SK-N-MC (cell line): Measurements from ENCODE around the gene FRMD4A.
"Not testable (repeated sequence)": the region's sequence is repeated elsewhere in the genome, so short reads cannot be mapped to it uniquely, and the experiment has no call there.

Experiments
- DNase-seq: peaks from one replicate; pipeline ENCODE4 v3.0.0-alpha.2; 2011; ENCODE audit warnings: low read depth, low spot score
- H3K27ac ChIP-seq: fragments of 200-600 bp; sonication (generic); 2 replicates; pipeline ENCODE4 v1.5.1; 2016; ENCODE audit warnings: mixed run types
- H3K36me3 ChIP-seq: fragments of 200-600 bp; sonication (generic); 2 replicates; pipeline ENCODE4 v1.6.1; 2017; ENCODE audit warnings: antibody characterized with exemption, low read length, mixed read lengths; ENCODE audit not compliant: insufficient read depth
- H3K4me3 ChIP-seq: fragments of 200-600 bp; sonication (generic); 2 replicates; pipeline ENCODE4 v1.5.1; 2016
- H3K9ac ChIP-seq: fragments of 200-600 bp; sonication (generic); 2 replicates; pipeline ENCODE4 v1.8.0; 2017; ENCODE audit warnings: mixed run types, mixed read lengths; ENCODE audit not compliant: insufficient read length
- H3K9me3 ChIP-seq: fragments of 200-600 bp; sonication (generic); 2 replicates; pipeline ENCODE4 v1.6.1; 2017; ENCODE audit warnings: low read depth, mild to moderate bottlenecking, antibody characterized with exemption, low read length, moderate library complexity, mixed read lengths
- EZH2 ChIP-seq: fragments of 200-600 bp; sonication (generic); IDR thresholded peaks from one replicate; pipeline ENCODE4 v1.6.1; 2017; ENCODE audit warnings: antibody characterized with exemption
- FOXP2 ChIP-seq: optimal IDR thresholded peaks from 2 replicates; pipeline ENCODE3; 2011; ENCODE audit warnings: mild to moderate bottlenecking, moderate library complexity; ENCODE audit not compliant: insufficient read depth; ENCODE audit errors: extremely low read length, control extremely low read depth
- POLR2AphosphoS5 ChIP-seq: IDR thresholded peaks from 2 replicates; pipeline ENCODE4 v1.6.1; 2012; ENCODE audit warnings: mild to moderate bottlenecking, low read depth, low read length, borderline replicate concordance

The FRMD4A gene

GRCh38 chr10:14048930-14049613 lies 281.7 kb downstream of the FRMD4A start:
- TF ChIP-seq POLR2AphosphoS5 (no peak), EZH2 (no peak), FOXP2 (no peak)
- DNase-seq: no peak
- Histone ChIP-seq H3K4me3 (no peak overlapping the region), H3K36me3 (no peaks in the 10 kb centered on the region), H3K27ac (no peak overlapping the region), H3K9me3 (no peaks in the 10 kb centered on the region), H3K9ac (no peak overlapping the region)

GRCh38 chr10:14047431-14047830 lies 283.3 kb downstream of the FRMD4A start:
- no peak for TF ChIP-seq FOXP2
- TF ChIP-seq EZH2: no peak
- no peak for TF ChIP-seq POLR2AphosphoS5
- DNase-seq: no peak
- H3K9me3 ChIP-seq: no peaks in the 10 kb centered on the region
- H3K27ac ChIP-seq: no peak overlapping the region
- H3K36me3 ChIP-seq: no peaks in the 10 kb centered on the region
- no peak overlapping the region for H3K4me3 ChIP-seq
- H3K9ac ChIP-seq: no peak overlapping the region

GRCh38 chr10:14042051-14042450 lies 288.7 kb downstream of the FRMD4A start:
- H3K36me3 ChIP-seq, H3K27ac ChIP-seq, H3K9me3 ChIP-seq, DNase-seq, H3K9ac ChIP-seq, H3K4me3 ChIP-seq: not testable (repeated sequence)

- no peaks in the 10 kb centered on the region for H3K9me3 ChIP-seq
- no peak overlapping the region for H3K4me3 ChIP-seq
- no peak for TF ChIP-seq FOXP2
- TF ChIP-seq POLR2AphosphoS5: no peak
- TF ChIP-seq EZH2: no peak
- DNase-seq: no peak
- no peaks in the 10 kb centered on the region for H3K36me3 ChIP-seq
- H3K27ac ChIP-seq: no peak overlapping the region
- no peak overlapping the region for H3K9ac ChIP-seq
Observed at GRCh38 chr10:14040787-14041631, 289.7 kb downstream of the FRMD4A start.

GRCh38 chr10:14039968-14040668 lies 290.6 kb downstream of the FRMD4A start:
- no peak for DNase-seq
- H3K36me3 ChIP-seq: no peaks in the 10 kb centered on the region
- H3K9me3 ChIP-seq: no peaks in the 10 kb centered on the region
- no peak for TF ChIP-seq EZH2
- TF ChIP-seq FOXP2: no peak
- no peak for TF ChIP-seq POLR2AphosphoS5
- H3K4me3 ChIP-seq: no peak overlapping the region
- no peak overlapping the region for H3K9ac ChIP-seq
- no peak overlapping the region for H3K27ac ChIP-seq

- Histone ChIP-seq H3K9me3 (no peaks in the 10 kb centered on the region), H3K9ac (no peak overlapping the region), H3K36me3 (no peaks in the 10 kb centered on the region), H3K27ac (no peak overlapping the region), H3K4me3 (no peak overlapping the region)
- no peak for TF ChIP-seq FOXP2
- TF ChIP-seq EZH2: no peak
- no peak for TF ChIP-seq POLR2AphosphoS5
- DNase-seq: no peak
Observed at GRCh38 chr10:14036233-14036632, 294.5 kb downstream of the FRMD4A start.

GRCh38 chr10:14035506-14035905 lies 295.2 kb downstream of the FRMD4A start:
- no peak for DNase-seq
- H3K9me3 ChIP-seq: no peaks in the 10 kb centered on the region
- H3K27ac ChIP-seq: no peak overlapping the region
- no peak overlapping the region for H3K4me3 ChIP-seq
- no peak overlapping the region for H3K9ac ChIP-seq
- no peak for TF ChIP-seq FOXP2
- no peak for TF ChIP-seq POLR2AphosphoS5
- TF ChIP-seq EZH2: no peak
- no peaks in the 10 kb centered on the region for H3K36me3 ChIP-seq

GRCh38 chr10:14032406-14032998 lies 298.2 kb downstream of the FRMD4A start:
- DNase-seq: no peak
- no peak overlapping the region for H3K4me3 ChIP-seq
- no peak overlapping the region for H3K27ac ChIP-seq
- no peak for TF ChIP-seq FOXP2
- no peak for TF ChIP-seq EZH2
- no peak for TF ChIP-seq POLR2AphosphoS5
- H3K9me3 ChIP-seq: no peaks in the 10 kb centered on the region
- H3K9ac ChIP-seq: no peak overlapping the region
- H3K36me3 ChIP-seq: no peaks in the 10 kb centered on the region
